Measurements from ENCODE around the gene SLC24A4. TPM values are rescaled to one million over a fixed set of nuclear protein-coding genes. Genes with fewer than 3 reads are reported as not detected.

The SLC24A4 gene
- total and polyA plus RNA-seq, 3 donors from 2014 or later: 3.6 to 10.6 (median 8.5) TPM

DNA sequence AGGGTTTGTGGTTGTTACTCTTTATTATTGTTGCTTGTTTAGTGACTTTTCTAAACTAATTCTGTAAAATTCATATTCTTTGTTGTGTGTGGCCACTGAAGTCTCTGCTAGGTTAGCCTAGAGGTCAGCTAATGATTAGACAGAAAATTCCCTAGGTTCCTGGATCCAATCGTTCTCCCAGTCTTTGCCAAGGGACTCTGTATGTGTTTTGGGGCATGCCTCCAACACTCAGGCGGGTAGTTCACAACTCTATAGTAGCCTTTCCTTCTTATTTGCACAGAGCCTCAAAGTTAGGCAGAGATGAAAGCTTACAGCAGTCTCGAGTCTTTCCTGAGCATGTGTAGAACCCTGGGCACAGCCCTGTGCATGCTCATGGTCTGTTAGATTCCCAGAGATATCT lies 157.9 kb downstream of the SLC24A4 start:
- intact Hi-C loops (cut with DNase I; ENCODE audit: low total_unique reads): no loop called here
- Histone ChIP-seq H3K27ac (no peak overlapping the region), H3K9me3 (no peaks in the 10 kb centered on the region), H3K27me3 (no peaks in the 10 kb centered on the region), H3K36me3 (ENCODE audit: low read depth, missing control alignments) (no peaks in the 10 kb centered on the region), H3K4me3 (no peak overlapping the region), H3K4me1 (peaks cover 11% of the 10 kb centered on the region)
- DNase-seq: no peak
- no peak for TF ChIP-seq POLR2A (IDR thresholded peaks at IDR 0.05)
- TF ChIP-seq, protein P1, sequence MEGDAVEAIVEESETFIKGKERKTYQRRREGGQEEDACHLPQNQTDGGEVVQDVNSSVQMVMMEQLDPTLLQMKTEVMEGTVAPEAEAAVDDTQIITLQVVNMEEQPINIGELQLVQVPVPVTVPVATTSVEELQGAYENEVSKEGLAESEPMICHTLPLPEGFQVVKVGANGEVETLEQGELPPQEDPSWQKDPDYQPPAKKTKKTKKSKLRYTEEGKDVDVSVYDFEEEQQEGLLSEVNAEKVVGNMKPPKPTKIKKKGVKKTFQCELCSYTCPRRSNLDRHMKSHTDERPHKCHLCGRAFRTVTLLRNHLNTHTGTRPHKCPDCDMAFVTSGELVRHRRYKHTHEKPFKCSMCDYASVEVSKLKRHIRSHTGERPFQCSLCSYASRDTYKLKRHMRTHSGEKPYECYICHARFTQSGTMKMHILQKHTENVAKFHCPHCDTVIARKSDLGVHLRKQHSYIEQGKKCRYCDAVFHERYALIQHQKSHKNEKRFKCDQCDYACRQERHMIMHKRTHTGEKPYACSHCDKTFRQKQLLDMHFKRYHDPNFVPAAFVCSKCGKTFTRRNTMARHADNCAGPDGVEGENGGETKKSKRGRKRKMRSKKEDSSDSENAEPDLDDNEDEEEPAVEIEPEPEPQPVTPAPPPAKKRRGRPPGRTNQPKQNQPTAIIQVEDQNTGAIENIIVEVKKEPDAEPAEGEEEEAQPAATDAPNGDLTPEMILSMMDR (IDR thresholded peaks at IDR 0.05): no peak
- 69 to 86% methylated on average over 3 of the region's 3 CpGs for WGBS, 2 donors

DNA sequence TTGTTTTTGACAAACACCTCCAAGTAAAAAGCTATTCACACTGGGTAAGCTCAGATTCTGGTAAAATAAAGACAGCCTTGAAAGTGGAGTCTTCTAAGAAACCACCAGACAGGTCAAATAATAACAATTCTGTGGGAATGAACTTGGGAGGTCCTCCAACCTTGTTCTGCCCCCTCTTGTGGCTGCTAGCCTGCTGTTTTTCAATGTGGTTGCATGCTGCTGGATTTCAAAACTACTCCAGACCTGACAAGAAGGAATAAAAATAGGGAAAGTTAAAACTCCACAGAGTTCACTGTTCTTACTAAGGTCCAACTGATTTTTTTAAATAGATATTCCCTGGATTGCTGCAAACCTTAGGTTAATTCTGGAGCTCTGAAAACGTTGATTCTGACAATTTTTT lies 158.4 kb downstream of the SLC24A4 start:
- Histone ChIP-seq H3K27ac (no peak overlapping the region), H3K4me3 (no peak overlapping the region), H3K27me3 (no peaks in the 10 kb centered on the region), H3K9me3 (no peaks in the 10 kb centered on the region), H3K4me1 (peaks cover 11% of the 10 kb centered on the region), H3K36me3 (ENCODE audit: low read depth, missing control alignments) (no peaks in the 10 kb centered on the region)
- TF ChIP-seq, protein P1 (IDR thresholded peaks at IDR 0.05): no peak
- TF ChIP-seq POLR2A (IDR thresholded peaks at IDR 0.05): no peak
- intact Hi-C loops (cut with DNase I; ENCODE audit: low total_unique reads): no loop called here
- WGBS, 2 donors: 25 to 35% methylated on average over 1 of the region's 1 CpG
- peak; percentile 13 for DNase-seq

DNA sequence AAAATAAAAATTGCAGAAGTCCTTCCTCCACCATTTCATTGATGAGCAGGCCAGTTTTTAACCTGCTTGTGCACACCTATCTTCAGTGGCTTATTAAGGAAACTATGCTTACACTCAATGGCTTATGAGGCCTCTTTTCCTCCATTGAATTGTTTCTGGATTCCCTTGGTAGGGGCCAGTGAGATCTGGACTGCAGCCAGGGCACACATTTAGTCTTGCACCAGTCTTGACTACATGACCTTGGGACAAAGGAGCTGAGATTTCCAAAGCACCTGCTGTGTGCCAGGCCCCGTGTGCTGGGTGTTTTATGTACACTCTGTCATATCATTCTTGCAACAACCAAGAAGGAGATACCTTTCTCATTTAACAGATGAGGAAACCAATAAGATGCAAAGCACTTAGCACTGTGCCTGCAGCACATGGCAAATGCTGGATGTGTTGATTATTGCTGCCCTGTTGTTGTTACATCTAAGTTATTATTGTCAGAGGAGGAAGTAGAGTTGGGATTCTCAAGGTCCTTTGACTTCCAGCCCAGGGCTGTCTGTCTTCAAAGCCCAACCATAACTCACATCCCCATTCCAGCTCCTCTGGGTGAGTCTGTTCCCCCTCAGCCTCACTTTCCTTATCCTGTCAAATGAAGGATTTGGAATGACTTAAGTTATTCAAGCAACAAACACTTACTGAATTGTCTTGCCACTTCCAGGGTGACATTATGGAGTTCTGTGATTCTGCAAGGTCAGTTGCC lies 159.0 kb downstream of the SLC24A4 start:
- WGBS, 2 donors: 29 to 64% methylated on average over 1 of the region's 1 CpG
- no peaks in the 10 kb centered on the region for H3K36me3 ChIP-seq (ENCODE audit: low read depth, missing control alignments)
- TF ChIP-seq, protein P1 (IDR thresholded peaks at IDR 0.05): no peak
- no peak for TF ChIP-seq POLR2A (IDR thresholded peaks at IDR 0.05)

DNA sequence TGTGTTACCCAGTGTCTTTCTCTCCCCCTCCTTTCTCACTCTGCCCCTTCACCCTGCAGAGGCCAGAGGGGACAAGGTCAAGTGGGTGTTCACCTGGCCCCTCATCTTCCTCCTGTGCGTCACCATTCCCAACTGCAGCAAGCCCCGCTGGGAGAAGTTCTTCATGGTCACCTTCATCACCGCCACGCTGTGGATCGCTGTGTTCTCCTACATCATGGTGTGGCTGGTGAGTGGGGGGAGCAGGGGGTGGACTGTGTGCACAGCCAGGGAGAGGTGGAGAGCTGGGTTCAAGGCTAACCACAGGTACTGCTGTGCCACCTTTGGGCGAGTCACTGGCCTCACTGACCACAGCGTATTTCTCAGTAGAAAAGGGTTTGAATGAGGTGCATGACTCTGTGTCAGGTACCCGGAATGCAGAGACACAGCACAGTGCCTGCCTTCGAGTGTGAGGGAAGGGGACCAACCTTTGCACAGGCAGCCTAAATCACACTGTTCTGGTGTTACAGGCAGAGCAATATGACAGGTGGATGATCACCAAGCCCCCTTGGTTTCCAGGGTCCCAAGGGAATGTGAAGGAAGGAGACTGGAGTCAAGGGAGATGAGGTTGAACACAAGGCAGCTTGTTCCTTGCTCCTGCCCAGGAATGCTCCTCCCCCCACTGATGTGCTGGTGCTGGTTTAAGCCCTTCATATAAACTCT lies 159.8 kb downstream of the SLC24A4 start:
- intact Hi-C loops (cut with DNase I; ENCODE audit: low total_unique reads): no loop called here
- Histone ChIP-seq H3K36me3 (ENCODE audit: low read depth, missing control alignments) (no peaks in the 10 kb centered on the region), H3K9me3 (no peaks in the 10 kb centered on the region), H3K4me1 (peaks cover 11% of the 10 kb centered on the region), H3K27ac (no peak overlapping the region), H3K4me3 (no peak overlapping the region), H3K27me3 (no peaks in the 10 kb centered on the region)
- WGBS, 2 donors: 93 to 97% methylated on average over 8 to 9 of the region's 9 CpGs
- TF ChIP-seq, protein P1 (IDR thresholded peaks at IDR 0.05): no peak
- TF ChIP-seq POLR2A (IDR thresholded peaks at IDR 0.05): no peak
- peak; percentile 4 for DNase-seq

More for the DNA sequence above, 159.0 kb downstream of the SLC24A4 start:
- Histone ChIP-seq H3K9me3 (no peaks in the 10 kb centered on the region), H3K27ac (no peak overlapping the region), H3K27me3 (no peaks in the 10 kb centered on the region), H3K4me1 (peaks cover 11% of the 10 kb centered on the region), H3K4me3 (no peak overlapping the region)
- intact Hi-C loops (cut with DNase I; ENCODE audit: low total_unique reads): no loop called here
- peak; percentile 10 for DNase-seq

All from testis (tissue), 3 donors.